ENCODE measurements around the gene STIL. TPM values are rescaled to one million over a fixed set of nuclear protein-coding genes. Genes with fewer than 3 reads are reported as not detected.

STIL gene
- total RNA-seq, 2 donors from 2014 or later: 39.3 to 48.0 TPM

DNA sequence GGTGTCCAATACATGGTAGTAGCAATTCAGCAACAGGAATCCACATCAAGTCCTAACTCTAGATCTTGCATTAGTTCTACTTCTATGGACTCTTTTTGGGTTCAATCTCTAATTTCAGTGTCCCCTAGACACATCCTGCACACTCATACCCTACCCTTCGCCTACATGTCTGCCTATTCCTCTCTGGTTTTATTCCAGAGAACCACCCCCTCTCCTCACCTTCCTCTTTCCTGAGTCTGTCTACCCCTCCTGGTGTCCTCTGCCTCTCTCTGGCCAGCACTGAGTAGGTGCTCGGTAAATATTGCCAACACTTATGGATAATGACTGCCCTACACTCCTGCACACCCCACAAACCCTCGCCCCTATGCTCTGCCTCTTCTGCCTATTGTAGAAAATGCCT is 91.5 kb downstream of the STIL start:
- 85 to 100% methylated on average over 1 to 3 of the region's 3 CpGs for WGBS, 2 experiments (ENCODE audit: insufficient coverage in 1 of 2, insufficient read length in 1 of 2)
- Histone ChIP-seq H3K27me3 (ENCODE audit: control insufficient read depth, insufficient read depth, low read length, poor library complexity, severe bottlenecking) (peaks cover 89% of the 10 kb centered on the region), H3K4me3 (ENCODE audit: low read length) (no peak overlapping the region), H3K4me1 (ENCODE audit: control insufficient read depth, insufficient read depth, low read length) (no peaks in the 10 kb centered on the region), H3K9ac (ENCODE audit: extremely low read depth, low read length, poor library complexity, severe bottlenecking) (no peak overlapping the region), H3K9me3 (ENCODE audit: control insufficient read depth, low read length) (no peaks in the 10 kb centered on the region), H3K27ac (ENCODE audit: low read depth, low read length) (no peak overlapping the region), H3K36me3 (ENCODE audit: control insufficient read depth, insufficient read depth, low read length) (no peaks in the 10 kb centered on the region)
- no peak overlapping the region for H3K27ac Mint-ChIP-seq
- peaks cover 40% of the 10 kb centered on the region for H3K27me3 Mint-ChIP-seq (ENCODE audit: insufficient read depth)
- H3K36me3 Mint-ChIP-seq (ENCODE audit: low read depth): no peaks in the 10 kb centered on the region
- DNase-seq: no peak
- TF ChIP-seq CTCF (conservative IDR thresholded peaks at IDR 0.05): no peak
- H3K4me1 Mint-ChIP-seq: peaks cover 5% of the 10 kb centered on the region
- no peaks in the 10 kb centered on the region for H3K9me3 Mint-ChIP-seq
- H3K4me3 Mint-ChIP-seq: no peak overlapping the region

GRCh38 chr1:47219590-47220220 is 94.2 kb downstream of the STIL start:
- Mint-ChIP-seq H3K27ac (no peak overlapping the region), H3K36me3 (ENCODE audit: low read depth) (no peaks in the 10 kb centered on the region), H3K4me3 (no peak overlapping the region), H3K4me1 (no peaks in the 10 kb centered on the region), H3K27me3 (ENCODE audit: insufficient read depth) (peaks cover 29% of the 10 kb centered on the region), H3K9me3 (no peaks in the 10 kb centered on the region)
- Histone ChIP-seq H3K4me3 (ENCODE audit: low read length) (no peak overlapping the region), H3K9ac (ENCODE audit: extremely low read depth, low read length, poor library complexity, severe bottlenecking) (no peak overlapping the region), H3K36me3 (ENCODE audit: control insufficient read depth, insufficient read depth, low read length) (no peaks in the 10 kb centered on the region), H3K9me3 (ENCODE audit: control insufficient read depth, low read length) (no peaks in the 10 kb centered on the region), H3K27ac (ENCODE audit: low read depth, low read length) (no peak overlapping the region), H3K27me3 (ENCODE audit: control insufficient read depth, insufficient read depth, low read length, poor library complexity, severe bottlenecking) (peaks cover 62% of the 10 kb centered on the region), H3K4me1 (ENCODE audit: control insufficient read depth, insufficient read depth, low read length) (no peaks in the 10 kb centered on the region)
- peak; percentile 28 for DNase-seq
- TF ChIP-seq CTCF (conservative IDR thresholded peaks at IDR 0.05): no peak
- 91 to 94% methylated on average over 6 to 26 of the region's 29 CpGs for WGBS, 2 experiments (ENCODE audit: insufficient coverage in 1 of 2, insufficient read length in 1 of 2)

DNA sequence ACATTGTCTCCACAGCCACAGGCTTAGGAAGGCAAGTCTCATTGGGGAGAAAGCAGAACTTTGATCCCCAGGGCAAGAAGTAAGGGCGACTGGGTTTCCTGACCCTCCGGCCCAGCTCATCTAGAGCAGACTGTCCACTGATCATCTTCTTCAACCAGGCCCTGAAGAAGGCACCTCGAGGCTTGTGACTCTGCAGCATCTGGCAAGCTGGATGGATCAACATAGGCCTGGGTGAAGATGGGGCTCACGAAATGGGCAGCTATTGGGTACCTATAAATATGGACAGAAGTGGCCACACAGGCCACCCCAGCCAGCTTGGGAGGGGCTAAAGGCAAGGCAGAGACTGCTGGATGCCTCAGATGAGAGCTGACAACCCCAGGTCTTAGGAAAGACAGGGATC is 94.9 kb downstream of the STIL start:
- H3K4me1 Mint-ChIP-seq: no peaks in the 10 kb centered on the region
- H3K9ac ChIP-seq (ENCODE audit: extremely low read depth, low read length, poor library complexity, severe bottlenecking): no peak overlapping the region
- no peak overlapping the region for H3K27ac Mint-ChIP-seq
- no peaks in the 10 kb centered on the region for H3K36me3 Mint-ChIP-seq (ENCODE audit: low read depth)
- H3K4me3 Mint-ChIP-seq: no peak overlapping the region
- H3K4me3 ChIP-seq (ENCODE audit: low read length): no peak overlapping the region
- TF ChIP-seq CTCF (conservative IDR thresholded peaks at IDR 0.05): no peak
- H3K9me3 ChIP-seq (ENCODE audit: control insufficient read depth, low read length): no peaks in the 10 kb centered on the region
- H3K4me1 ChIP-seq (ENCODE audit: control insufficient read depth, insufficient read depth, low read length): no peaks in the 10 kb centered on the region
- peak; percentile 18 for DNase-seq
- no peaks in the 10 kb centered on the region for H3K36me3 ChIP-seq (ENCODE audit: control insufficient read depth, insufficient read depth, low read length)
- H3K9me3 Mint-ChIP-seq: no peaks in the 10 kb centered on the region
- H3K27me3 Mint-ChIP-seq (ENCODE audit: insufficient read depth): peaks cover 29% of the 10 kb centered on the region
- peaks cover 55% of the 10 kb centered on the region for H3K27me3 ChIP-seq (ENCODE audit: control insufficient read depth, insufficient read depth, low read length, poor library complexity, severe bottlenecking)
- WGBS, 2 experiments (ENCODE audit: insufficient coverage in 1 of 2, insufficient read length in 1 of 2): 90 to 94% methylated on average over 4 of the region's 4 CpGs
- H3K27ac ChIP-seq (ENCODE audit: low read depth, low read length): no peak overlapping the region

All from endodermal cell (in vitro differentiated cells).